ENCODE measurements around the gene SLC25A29. TPM values are rescaled to one million over a fixed set of nuclear protein-coding genes. Genes with fewer than 3 reads are reported as not detected.

Gene SLC25A29
- total and polyA plus RNA-seq, 2 of the 13 experiments (the other 11 are each of a cell fraction or from before 2014, with no cell fraction given): 12.2 to 17.2 TPM

- TF ChIP-seq MED1 (CRISPR knock-in tag; IDR thresholded peaks at IDR 0.05) (peak; percentile 57; the same call in 1 of the 2 replicates), ZNF10 (CRISPR knock-in tag; IDR thresholded peaks at IDR 0.05; ENCODE audit: borderline replicate concordance, low read depth) (no peak), HOXA9 (CRISPR knock-in tag; IDR thresholded peaks at IDR 0.05; ENCODE audit: borderline replicate concordance) (no peak), ZNF770 (CRISPR knock-in tag; IDR thresholded peaks at IDR 0.05) (peak; percentile 12; the same call in 1 of the 2 replicates), TOE1 (CRISPR knock-in tag; IDR thresholded peaks at IDR 0.05) (0 out of 2 replicates have a peak, but pooled peaks have one; percentile 43), U2AF2 (IDR thresholded peaks at IDR 0.05; ENCODE audit: low read depth, low read length) (no peak), KMT2B (CRISPR knock-in tag; IDR thresholded peaks at IDR 0.05) (0 out of 2 replicates have a peak, but pooled peaks have one; percentile 46), KDM6A (CRISPR knock-in tag; IDR thresholded peaks at IDR 0.05; ENCODE audit: low read depth) (no peak), ZNF850 (CRISPR knock-in tag; conservative IDR thresholded peaks at IDR 0.05) (no peak), HBP1 (CRISPR knock-in tag; IDR thresholded peaks at IDR 0.05; ENCODE audit: low read depth) (0 out of 2 replicates have a peak, but pooled peaks have one; percentile 51), ZEB1 (IDR thresholded peaks at IDR 0.05; ENCODE audit: insufficient replicate concordance, low read depth) (no peak), ZSCAN21 (CRISPR knock-in tag; IDR thresholded peaks at IDR 0.05; ENCODE audit: borderline replicate concordance) (peak; percentile 50; the same call in 1 of the 2 replicates), ZFP62 (CRISPR knock-in tag; IDR thresholded peaks at IDR 0.05) (no peak), JDP2 (CRISPR knock-in tag; IDR thresholded peaks at IDR 0.05; ENCODE audit: borderline replicate concordance) (no peak), ZNF160 (CRISPR knock-in tag; IDR thresholded peaks at IDR 0.05) (peak; percentile 28; the same call in 1 of the 2 replicates), SCMH1 (CRISPR knock-in tag; IDR thresholded peaks at IDR 0.05; ENCODE audit: borderline replicate concordance) (no peak), ZBTB46 (CRISPR knock-in tag; IDR thresholded peaks at IDR 0.05; ENCODE audit: borderline replicate concordance) (no peak), SETDB1 (CRISPR knock-in tag; IDR thresholded peaks at IDR 0.05; ENCODE audit: borderline replicate concordance) (no peak), MLLT10 (CRISPR knock-in tag; IDR thresholded peaks at IDR 0.05) (no peak)
Measured at GRCh38 chr14:100285021-100285912, 21.0 kb downstream of the SLC25A29 start (continued).
